ENCODE results near the gene THAP3.

GRCh38 chr1:6631058-6631457, 6.4 kb downstream of the THAP3 start:
- TF ChIP-seq CTCF (IDR thresholded peaks at IDR 0.05) (no peak), POLR2A (IDR thresholded peaks at IDR 0.05) (no peak)

Data from lower leg skin (tissue), 3 donors.